Adrenal gland (tissue), 5 donors: ENCODE data around the gene NR6A1.

Experiments used
- POLR2A ChIP-seq, 2 donors: fragments of 450-650 bp; IDR thresholded peaks; one replicate each; pipeline ENCODE4 v1.6.1; 2017; ENCODE audit warnings: antibody characterized with exemption in 2 of 2, mild to moderate bottlenecking in 2 of 2, moderate library complexity in 1 of 2
- TF ChIP-seq, protein P1 (sequence below), 6 experiments: fragments of 450-650 bp in 4 of 6; fragments of 200-600 bp in 2 of 6; sonication (generic) in 1 of 6; IDR thresholded peaks; 1 replicate in 5 of 6; 2 replicates in 1 of 6; pipeline versions ENCODE4 v1.5.1 to v1.8.0; 2016 to 2021; ENCODE audit warnings: antibody characterized with exemption in 6 of 6, mild to moderate bottlenecking in 2 of 6, moderate library complexity in 1 of 6
- donor health status: DM: no; HTN: no; CAD: no.

DNA sequence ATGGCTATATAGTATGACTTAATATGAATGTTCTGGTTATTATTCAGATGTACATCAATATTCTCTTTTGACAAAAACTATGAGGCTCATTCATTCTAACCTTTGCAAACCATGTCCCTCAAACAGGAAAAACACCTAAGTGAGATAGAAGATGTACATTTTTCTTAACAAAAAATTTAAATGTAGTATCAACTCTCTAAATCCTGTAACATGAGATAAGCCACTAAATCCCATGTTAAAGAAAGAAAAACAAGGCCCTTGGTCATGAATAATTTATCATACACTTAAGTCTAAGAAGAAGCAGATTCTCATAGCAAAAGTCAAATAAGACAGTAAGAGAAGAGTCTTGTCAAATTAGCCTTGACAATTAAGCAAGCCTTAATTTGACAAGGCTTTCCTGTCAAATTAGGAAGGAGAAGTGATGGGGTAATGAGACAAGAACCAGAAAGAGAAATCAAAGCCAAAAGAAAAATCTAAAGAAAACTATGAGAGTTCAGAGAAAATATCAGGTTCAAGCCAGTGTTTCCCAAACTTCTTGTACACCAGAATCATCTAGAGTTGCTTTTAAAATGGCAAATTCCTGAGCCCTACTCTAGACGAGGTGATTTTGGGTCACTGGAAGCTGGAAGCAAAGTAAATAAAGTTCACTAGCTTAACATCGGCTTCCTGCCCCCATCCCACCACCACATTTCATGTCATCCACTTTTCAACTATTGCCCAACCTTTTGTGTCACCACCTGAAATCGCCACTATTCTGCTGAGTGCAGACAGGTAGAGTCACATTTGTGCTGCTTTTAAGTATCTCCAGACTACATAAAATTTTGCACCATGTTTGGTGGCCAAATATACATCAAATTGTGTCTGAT is 76.5 kb downstream of the NR6A1 start:
- TF ChIP-seq POLR2A (IDR thresholded peaks at IDR 0.05): no peak
- TF ChIP-seq, protein P1, sequence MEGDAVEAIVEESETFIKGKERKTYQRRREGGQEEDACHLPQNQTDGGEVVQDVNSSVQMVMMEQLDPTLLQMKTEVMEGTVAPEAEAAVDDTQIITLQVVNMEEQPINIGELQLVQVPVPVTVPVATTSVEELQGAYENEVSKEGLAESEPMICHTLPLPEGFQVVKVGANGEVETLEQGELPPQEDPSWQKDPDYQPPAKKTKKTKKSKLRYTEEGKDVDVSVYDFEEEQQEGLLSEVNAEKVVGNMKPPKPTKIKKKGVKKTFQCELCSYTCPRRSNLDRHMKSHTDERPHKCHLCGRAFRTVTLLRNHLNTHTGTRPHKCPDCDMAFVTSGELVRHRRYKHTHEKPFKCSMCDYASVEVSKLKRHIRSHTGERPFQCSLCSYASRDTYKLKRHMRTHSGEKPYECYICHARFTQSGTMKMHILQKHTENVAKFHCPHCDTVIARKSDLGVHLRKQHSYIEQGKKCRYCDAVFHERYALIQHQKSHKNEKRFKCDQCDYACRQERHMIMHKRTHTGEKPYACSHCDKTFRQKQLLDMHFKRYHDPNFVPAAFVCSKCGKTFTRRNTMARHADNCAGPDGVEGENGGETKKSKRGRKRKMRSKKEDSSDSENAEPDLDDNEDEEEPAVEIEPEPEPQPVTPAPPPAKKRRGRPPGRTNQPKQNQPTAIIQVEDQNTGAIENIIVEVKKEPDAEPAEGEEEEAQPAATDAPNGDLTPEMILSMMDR (IDR thresholded peaks at IDR 0.05): no peak
